ENCODE results near the gene DBP. TPM values are rescaled to one million over a fixed set of nuclear protein-coding genes. Genes with fewer than 3 reads are reported as not detected.

DBP gene
- total RNA-seq, 1 experiment from 2014 or later = 14.2 TPM

- POLR2A ChIA-PET (ENCODE audit: low non-redundant PET) = no interaction called here
- intact Hi-C loops (cut with micrococcal nuclease; ENCODE audit: unreplicated experiment) = no loop called here
These were observed 1.7 kb upstream of the DBP start for GRCh38 chr19:48638831-48639381.

DNA sequence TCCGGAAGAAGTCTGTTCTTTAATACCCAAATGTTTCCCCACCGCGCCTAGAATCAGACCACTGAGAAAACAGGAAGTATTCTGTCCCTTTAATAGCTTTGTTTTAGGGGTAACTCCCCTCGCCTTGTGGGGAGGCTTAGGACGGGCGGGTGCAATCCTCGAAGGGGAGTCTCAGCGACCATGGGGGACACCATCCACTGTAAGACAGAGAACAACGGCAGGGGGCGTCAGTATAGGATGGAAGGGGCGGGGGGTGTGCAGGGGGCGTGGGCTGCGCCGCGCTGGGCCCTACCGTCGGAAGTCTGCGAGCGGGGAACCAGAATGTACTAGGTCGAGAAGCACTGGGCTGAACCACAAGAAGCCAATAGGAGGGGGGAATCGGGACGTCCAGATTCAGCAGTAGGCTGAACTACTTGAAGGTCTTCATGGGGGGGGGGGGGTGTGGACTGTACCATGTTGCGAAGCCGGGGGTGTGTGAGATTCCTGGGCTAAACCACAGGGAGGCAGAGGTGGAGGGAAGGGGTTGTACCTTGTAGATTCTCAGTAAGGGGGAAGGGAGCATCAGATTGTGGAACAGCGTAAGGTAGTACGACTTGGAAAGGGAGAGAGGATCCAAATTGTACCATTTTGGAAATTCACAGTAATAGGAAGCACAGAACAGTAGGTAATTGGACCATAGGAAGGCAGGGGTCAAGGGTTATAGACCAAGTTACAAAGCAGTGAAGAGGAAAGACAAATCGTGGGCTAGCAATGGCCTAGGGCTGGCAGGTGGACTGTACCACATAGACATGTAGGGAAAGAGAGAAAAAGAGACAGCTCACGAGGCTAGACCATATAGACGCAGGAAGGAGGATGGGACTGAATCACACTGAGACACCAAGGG lies 1.0 kb upstream of the DBP start:
- Histone ChIP-seq H3K4me3 (ENCODE audit: low read depth, low read length, poor library complexity, severe bottlenecking) (peak overlapping the region; percentile 41), H3K4me1 (ENCODE audit: insufficient read depth, low read length, poor library complexity, severe bottlenecking) (peaks cover 28% of the 10 kb centered on the region), H3K9me3 (ENCODE audit: low read depth, low read length, poor library complexity, severe bottlenecking) (no peaks in the 10 kb centered on the region), H3K27me3 (replicated peaks; ENCODE audit: insufficient read depth, low read depth, low read length, poor library complexity) (no peaks in the 10 kb centered on the region), H3K27ac (ENCODE audit: low read depth, low read length, poor library complexity, severe bottlenecking) (peak overlapping the region; percentile 94), H3K36me3 (ENCODE audit: insufficient read depth, low read length, poor library complexity, severe bottlenecking) (peaks cover 3% of the 10 kb centered on the region)
- ChIA-PET POLR2A (ENCODE audit: low non-redundant PET) (no interaction called here), CTCF (interaction anchor here (0.5 kb wide), 1 partner anchor 72 kb away, joined by 8 read pairs; no protein-coding TSS in a partner anchor)
- BruUV-seq (replicated peaks) = no TSS peak
- intact Hi-C loops (cut with micrococcal nuclease; ENCODE audit: unreplicated experiment) = no loop called here
- DNase-seq (ENCODE audit: low spot score) = peak; percentile 96
- TF ChIP-seq CTCF (conservative IDR thresholded peaks at IDR 0.05; ENCODE audit: low read depth, low read length) (peak; percentile 47), EZH2 (IDR thresholded peaks at IDR 0.05; ENCODE audit: borderline replicate concordance, low read depth, low read length, poor library complexity, severe bottlenecking) (no peak)

More at GRCh38 chr19:48638831-48639381, 1.7 kb upstream of the DBP start:
- Histone ChIP-seq H3K36me3 (ENCODE audit: insufficient read depth, low read length, poor library complexity, severe bottlenecking) (no peaks in the 10 kb centered on the region), H3K27ac (ENCODE audit: low read depth, low read length, poor library complexity, severe bottlenecking) (peak overlapping the region; percentile 94), H3K4me1 (ENCODE audit: insufficient read depth, low read length, poor library complexity, severe bottlenecking) (peaks cover 20% of the 10 kb centered on the region), H3K9me3 (ENCODE audit: low read depth, low read length, poor library complexity, severe bottlenecking) (no peaks in the 10 kb centered on the region), H3K27me3 (replicated peaks; ENCODE audit: insufficient read depth, low read depth, low read length, poor library complexity) (no peaks in the 10 kb centered on the region), H3K4me3 (ENCODE audit: low read depth, low read length, poor library complexity, severe bottlenecking) (no peak overlapping the region)
- no TSS peak for BruUV-seq (replicated peaks)
- CTCF ChIA-PET = no interaction called here
- no peak for TF ChIP-seq EZH2 (IDR thresholded peaks at IDR 0.05; ENCODE audit: borderline replicate concordance, low read depth, low read length, poor library complexity, severe bottlenecking)
- DNase-seq (ENCODE audit: low spot score) = no peak

- Histone ChIP-seq H3K4me1 (ENCODE audit: insufficient read depth, low read length, poor library complexity, severe bottlenecking) (peaks cover 35% of the 10 kb centered on the region), H3K27me3 (replicated peaks; ENCODE audit: insufficient read depth, low read depth, low read length, poor library complexity) (no peaks in the 10 kb centered on the region), H3K9me3 (ENCODE audit: low read depth, low read length, poor library complexity, severe bottlenecking) (no peaks in the 10 kb centered on the region), H3K27ac (ENCODE audit: low read depth, low read length, poor library complexity, severe bottlenecking) (peak overlapping the region; percentile 94), H3K4me3 (ENCODE audit: low read depth, low read length, poor library complexity, severe bottlenecking) (peak overlapping the region; percentile 67), H3K36me3 (ENCODE audit: insufficient read depth, low read length, poor library complexity, severe bottlenecking) (peaks cover 10% of the 10 kb centered on the region)
- DNase-seq (ENCODE audit: low spot score) = peak; percentile 100
- CTCF ChIA-PET = interaction anchor here (0.5 kb wide), 1 partner anchor 73 kb away, joined by 8 read pairs; no protein-coding TSS in a partner anchor
- BruUV-seq (replicated peaks) = no TSS peak
- TF ChIP-seq CTCF (conservative IDR thresholded peaks at IDR 0.05; ENCODE audit: low read depth, low read length) = no peak
- TF ChIP-seq EZH2 (IDR thresholded peaks at IDR 0.05; ENCODE audit: borderline replicate concordance, low read depth, low read length, poor library complexity, severe bottlenecking) = no peak
- intact Hi-C loops (cut with micrococcal nuclease; ENCODE audit: unreplicated experiment) = no loop called here
- POLR2A ChIA-PET (ENCODE audit: low non-redundant PET) = interaction anchor here (0.7 kb wide), 1 partner anchor 858 kb away, joined by 5 read pairs; no protein-coding TSS in a partner anchor
These were observed 319 bp upstream of the DBP start for GRCh38 chr19:48637449-48637947.

Measured in A673 (cell line).